Hair follicle dermal papilla cell (primary cell): ENCODE data around the gene CELA2A. TPM values are rescaled to one million over a fixed set of nuclear protein-coding genes. Genes with fewer than 3 reads are reported as not detected.

Experiments
- total RNA-seq: library from RNA; depleted of rRNA; stranded (reverse); fragments of >200 nt; gene quantifications from 2 replicates; pipeline ENCODE4 v1.2.3, GENCODE V29; 2012

The CELA2A gene
- total RNA-seq: not detected in 2 replicates

DNA sequence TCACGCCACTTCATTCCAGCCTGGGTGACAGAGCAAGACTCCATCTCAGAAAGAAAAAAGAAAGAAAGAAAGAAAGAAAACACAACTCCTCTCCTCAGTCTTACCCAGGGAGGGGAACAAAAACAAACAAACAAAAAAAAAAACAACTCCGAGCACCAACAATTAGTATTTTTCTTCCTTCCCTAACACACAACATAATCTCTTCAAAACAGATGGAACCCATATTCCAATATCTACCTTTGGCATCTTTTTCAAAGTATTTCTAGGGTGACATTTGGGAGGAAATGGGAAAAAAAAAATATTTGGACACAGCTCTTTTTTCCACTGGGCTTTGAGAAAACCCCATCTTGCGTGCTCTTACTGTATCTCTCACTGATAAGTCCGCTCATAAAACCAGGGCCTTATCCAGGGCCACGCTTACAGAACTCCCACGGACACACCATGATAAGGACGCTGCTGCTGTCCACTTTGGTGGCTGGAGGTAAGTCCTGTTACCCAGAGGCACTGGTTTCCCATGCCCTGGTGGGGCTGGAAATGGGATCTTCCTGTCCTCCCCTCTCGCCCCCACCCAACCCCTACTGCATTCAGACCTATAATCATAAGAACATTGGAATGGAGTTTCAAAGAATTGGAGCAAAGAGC, at the start of gene CELA2A:
TSS of gene CELA2A (plus strand) at position 420 of the 642 bp plus-strand sequence. CDS start at position 442, 22 bp downstream.

GRCh38 chr1:15409388-15410222, 46.9 kb upstream of the CELA2A start, which contains the start of gene EFHD2:
Gene EFHD2 (plus strand): TSS chr1:15409888. CDS start chr1:15409972, 84 bp downstream.

GRCh38 chr1:15475752-15476314, 19.3 kb downstream of the CELA2A start, which contains the start of gene CELA2B:
Gene CELA2B (plus strand): TSS chr1:15476104. CDS start chr1:15476126, 22 bp downstream.

Other genes with a start within 250 kb of the CELA2A start
- 11.1 and 14.9 TPM in 2 replicates for gene FHAD1, start 209.5 kb upstream of the CELA2A start, total RNA-seq
- gene EFHD2, start 46.8 kb upstream of the CELA2A start, total RNA-seq: 32.7 and 33.4 TPM in 2 replicates
- 0.16 TPM in 1 of 2 replicates, not detected in the other for gene CTRC, start 18.3 kb upstream of the CELA2A start, total RNA-seq
- gene CELA2B, start 19.4 kb downstream of the CELA2A start, total RNA-seq: not detected in 2 replicates
- gene CASP9, start 67.5 kb downstream of the CELA2A start, total RNA-seq: 6.9 and 7.3 TPM in 2 replicates
- gene DNAJC16, start 70.1 kb downstream of the CELA2A start, total RNA-seq: 23.4 and 25.8 TPM in 2 replicates
- 0.16 and 1.3 TPM in 2 replicates for gene AGMAT, start 128.3 kb downstream of the CELA2A start, total RNA-seq
- gene DDI2, start 160.7 kb downstream of the CELA2A start, total RNA-seq: 22.3 and 25.3 TPM in 2 replicates
- 82.1 and 83.7 TPM in 2 replicates for gene PLEKHM2, start 227.6 kb downstream of the CELA2A start, total RNA-seq